ENCODE data around the gene ZBTB21.

GRCh38 chr21:42002421-42002958 lies 7.7 kb downstream of the ZBTB21 start:
- TF ChIP-seq, protein P1, sequence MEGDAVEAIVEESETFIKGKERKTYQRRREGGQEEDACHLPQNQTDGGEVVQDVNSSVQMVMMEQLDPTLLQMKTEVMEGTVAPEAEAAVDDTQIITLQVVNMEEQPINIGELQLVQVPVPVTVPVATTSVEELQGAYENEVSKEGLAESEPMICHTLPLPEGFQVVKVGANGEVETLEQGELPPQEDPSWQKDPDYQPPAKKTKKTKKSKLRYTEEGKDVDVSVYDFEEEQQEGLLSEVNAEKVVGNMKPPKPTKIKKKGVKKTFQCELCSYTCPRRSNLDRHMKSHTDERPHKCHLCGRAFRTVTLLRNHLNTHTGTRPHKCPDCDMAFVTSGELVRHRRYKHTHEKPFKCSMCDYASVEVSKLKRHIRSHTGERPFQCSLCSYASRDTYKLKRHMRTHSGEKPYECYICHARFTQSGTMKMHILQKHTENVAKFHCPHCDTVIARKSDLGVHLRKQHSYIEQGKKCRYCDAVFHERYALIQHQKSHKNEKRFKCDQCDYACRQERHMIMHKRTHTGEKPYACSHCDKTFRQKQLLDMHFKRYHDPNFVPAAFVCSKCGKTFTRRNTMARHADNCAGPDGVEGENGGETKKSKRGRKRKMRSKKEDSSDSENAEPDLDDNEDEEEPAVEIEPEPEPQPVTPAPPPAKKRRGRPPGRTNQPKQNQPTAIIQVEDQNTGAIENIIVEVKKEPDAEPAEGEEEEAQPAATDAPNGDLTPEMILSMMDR (IDR thresholded peaks at IDR 0.05), result no peak
- TF ChIP-seq SIN3A (IDR thresholded peaks at IDR 0.05; ENCODE audit: borderline replicate concordance, insufficient read depth, low read depth, low read length) (no peak), POLR2AphosphoS5 (IDR thresholded peaks at IDR 0.05; ENCODE audit: low read depth, low read length) (no peak)
